Mucosa of rectum (tissue), 2 donors: ENCODE results near the gene DRD1.
"Not testable (repeated sequence)": the region's sequence is repeated elsewhere in the genome, so short reads cannot be mapped to it uniquely, and the experiment has no call there.

Experiments
- H3K27ac ChIP-seq, 2 donors: one replicate each; pipeline ENCODE4 v1.7.0; 2013; ENCODE audit warnings: inconsistent platforms in 2 of 2, low read depth in 2 of 2, low read length in 2 of 2
- H3K27me3 ChIP-seq, 2 donors: one replicate each; pipeline ENCODE4 v1.7.0; 2013; ENCODE audit warnings: low read length in 2 of 2; ENCODE audit not compliant: control insufficient read depth in 2 of 2, insufficient read depth in 2 of 2
- H3K36me3 ChIP-seq, 2 donors: one replicate each; pipeline ENCODE4 v1.7.0; 2013; ENCODE audit warnings: low read length in 2 of 2; ENCODE audit not compliant: control insufficient read depth in 2 of 2, insufficient read depth in 2 of 2
- H3K4me1 ChIP-seq, 2 donors: one replicate each; pipeline ENCODE4 v1.7.0; 2013; ENCODE audit warnings: low read length in 2 of 2, mild to moderate bottlenecking in 1 of 2; ENCODE audit not compliant: control insufficient read depth in 2 of 2, insufficient read depth in 2 of 2
- H3K4me3 ChIP-seq, 2 donors: one replicate each; pipeline ENCODE4 v1.7.0; 2013; ENCODE audit warnings: low read length in 2 of 2
- H3K9ac ChIP-seq, 2 donors: one replicate each; pipeline ENCODE4 v1.7.0; 2013; ENCODE audit warnings: low read length in 2 of 2, low read depth in 1 of 2, mild to moderate bottlenecking in 1 of 2
- H3K9me3 ChIP-seq, 2 donors: one replicate each; pipeline ENCODE4 v1.7.0; 2013; ENCODE audit warnings: low read length in 2 of 2; ENCODE audit not compliant: control insufficient read depth in 2 of 2
- donor health status: healthy.
- donor health status: Normal muscosa, but diverticular disease.

Gene DRD1

DNA sequence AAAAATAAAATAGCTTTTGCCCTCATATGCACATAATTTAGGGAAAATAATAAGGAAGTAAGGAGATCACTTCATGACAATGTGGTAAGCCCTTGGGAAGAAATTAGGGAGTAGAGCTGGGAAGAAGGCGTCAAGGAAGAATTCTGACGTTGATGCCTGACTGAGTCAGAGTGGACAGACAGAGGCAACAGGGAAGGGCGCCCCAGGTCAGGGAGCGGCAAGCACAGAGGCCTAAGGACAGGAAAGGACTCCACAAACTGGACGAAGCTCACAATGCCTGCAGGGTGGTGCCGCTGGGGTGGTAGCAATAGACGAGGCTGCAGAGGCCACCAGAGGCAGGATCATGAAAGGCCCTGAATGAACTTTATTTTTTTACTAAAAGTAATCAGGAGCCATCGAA lies 7.6 kb downstream of the DRD1 start:
- H3K9ac ChIP-seq, result no peak overlapping the region
- H3K36me3 ChIP-seq, result no peaks in the 10 kb centered on the region
- peaks cover 0 to 2% of the 10 kb centered on the region in 2 donors for H3K27me3 ChIP-seq
- H3K27ac ChIP-seq, result no peak overlapping the region
- H3K9me3 ChIP-seq, result no peaks in the 10 kb centered on the region
- H3K4me3 ChIP-seq, result no peak overlapping the region
- H3K4me1 ChIP-seq, result no peaks in the 10 kb centered on the region

DNA sequence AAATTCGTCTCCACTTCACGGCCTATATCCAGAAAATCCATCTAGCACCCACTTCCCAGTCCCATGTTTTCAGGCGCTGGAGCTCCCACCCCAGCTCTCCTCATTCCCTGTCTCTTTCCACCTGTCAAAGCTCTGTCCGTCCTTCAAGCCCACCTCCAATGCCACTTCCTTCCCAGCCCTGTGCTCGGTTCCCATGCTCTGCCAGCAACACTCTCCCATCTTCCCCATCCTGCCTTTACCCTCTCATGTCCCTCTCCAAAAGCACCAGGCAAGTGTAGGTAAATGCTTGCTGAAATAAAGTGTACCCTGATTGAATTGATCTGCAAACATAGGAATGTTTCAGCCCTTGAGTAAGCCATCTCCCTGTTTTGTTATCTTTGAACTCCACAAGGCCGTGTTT lies 9.2 kb downstream of the DRD1 start:
- Histone ChIP-seq H3K27me3 (peaks cover 0 to 2% of the 10 kb centered on the region in 2 donors), H3K9ac (no peak overlapping the region), H3K9me3 (no peaks in the 10 kb centered on the region), H3K27ac (no peak overlapping the region), H3K4me3 (no peak overlapping the region), H3K4me1 (no peaks in the 10 kb centered on the region), H3K36me3 (no peaks in the 10 kb centered on the region)

DNA sequence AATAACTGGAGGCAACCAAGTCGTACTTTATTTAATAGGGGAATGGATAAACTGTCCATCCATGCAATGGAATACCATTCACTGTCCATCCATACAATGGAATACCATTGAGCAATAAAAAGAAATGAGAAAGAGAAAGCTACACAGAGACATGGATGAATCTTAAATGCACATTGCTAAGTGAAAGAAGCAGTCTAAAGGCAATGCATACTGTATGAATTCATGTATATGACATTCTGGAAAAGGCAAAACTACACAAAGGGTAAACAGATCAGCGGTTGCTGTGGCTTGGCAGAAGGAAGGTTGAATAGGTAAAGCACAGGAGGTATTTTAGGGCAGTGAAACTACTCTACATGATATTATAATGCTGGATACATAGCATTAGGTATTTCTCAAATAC lies 16.2 kb downstream of the DRD1 start:
- Histone ChIP-seq H3K4me3 (no peak overlapping the region), H3K4me1 (no peaks in the 10 kb centered on the region), H3K27ac (no peak overlapping the region), H3K27me3 (no peaks in the 10 kb centered on the region), H3K9me3 (no peaks in the 10 kb centered on the region), H3K9ac (no peak overlapping the region), H3K36me3 (no peaks in the 10 kb centered on the region)

DNA sequence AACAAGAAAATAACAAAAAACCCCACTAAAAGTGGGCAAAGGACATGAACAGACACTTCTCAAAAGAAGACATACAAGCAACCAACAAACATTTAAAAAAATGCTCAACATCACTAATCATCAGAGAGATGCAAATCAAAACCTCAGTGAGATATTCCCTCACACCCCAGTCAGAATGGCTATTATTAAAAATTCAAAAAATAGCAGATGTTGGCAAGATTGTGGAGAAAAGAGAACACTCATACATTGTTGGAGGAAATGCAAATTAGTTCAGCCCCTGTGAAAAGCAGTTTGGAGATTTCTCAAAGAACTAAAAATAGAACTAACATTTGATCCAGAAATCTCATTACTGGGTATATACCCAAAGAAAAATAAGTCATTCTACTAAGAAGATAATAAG lies 19.4 kb downstream of the DRD1 start:
- H3K9me3 ChIP-seq, H3K27ac ChIP-seq, H3K36me3 ChIP-seq, H3K4me3 ChIP-seq, H3K9ac ChIP-seq, H3K4me1 ChIP-seq, H3K27me3 ChIP-seq: not testable (repeated sequence)

DNA sequence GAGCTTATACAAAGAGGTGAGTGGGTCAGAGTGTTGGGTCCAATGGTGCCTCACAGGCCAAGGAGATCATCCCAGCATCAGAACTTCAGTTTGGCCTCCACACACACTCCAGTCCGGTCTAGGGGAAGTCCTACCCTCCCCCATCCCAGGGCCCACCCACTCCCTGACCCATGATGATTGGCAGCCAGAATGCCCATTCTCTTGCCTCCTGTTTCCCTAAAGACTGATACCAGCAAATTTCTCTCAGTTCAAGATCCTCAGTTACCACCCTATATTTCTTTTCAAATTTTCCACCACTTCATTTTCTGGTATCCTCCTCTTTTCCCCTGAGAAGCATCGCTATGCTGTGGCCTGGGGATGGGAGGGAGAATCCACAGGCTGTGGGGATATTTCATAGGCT lies 21.9 kb downstream of the DRD1 start:
- no peaks in the 10 kb centered on the region for H3K9me3 ChIP-seq
- H3K27ac ChIP-seq, result no peak overlapping the region
- no peak overlapping the region for H3K9ac ChIP-seq
- no peaks in the 10 kb centered on the region for H3K27me3 ChIP-seq
- H3K36me3 ChIP-seq, result no peaks in the 10 kb centered on the region
- no peak overlapping the region for H3K4me3 ChIP-seq
- H3K4me1 ChIP-seq, result no peaks in the 10 kb centered on the region

- Histone ChIP-seq H3K27ac (no peak overlapping the region), H3K36me3 (no peaks in the 10 kb centered on the region), H3K9ac (no peak overlapping the region), H3K9me3 (no peaks in the 10 kb centered on the region), H3K4me1 (no peaks in the 10 kb centered on the region), H3K4me3 (no peak overlapping the region), H3K27me3 (no peaks in the 10 kb centered on the region)
Measured at GRCh38 chr5:175420383-175420782, 23.6 kb downstream of the DRD1 start.

GRCh38 chr5:175418251-175418650 lies 25.7 kb downstream of the DRD1 start:
- Histone ChIP-seq H3K36me3 (no peaks in the 10 kb centered on the region), H3K9ac (no peak overlapping the region), H3K27me3 (no peaks in the 10 kb centered on the region), H3K4me3 (no peak overlapping the region), H3K4me1 (no peaks in the 10 kb centered on the region), H3K27ac (no peak overlapping the region), H3K9me3 (no peaks in the 10 kb centered on the region)

DNA sequence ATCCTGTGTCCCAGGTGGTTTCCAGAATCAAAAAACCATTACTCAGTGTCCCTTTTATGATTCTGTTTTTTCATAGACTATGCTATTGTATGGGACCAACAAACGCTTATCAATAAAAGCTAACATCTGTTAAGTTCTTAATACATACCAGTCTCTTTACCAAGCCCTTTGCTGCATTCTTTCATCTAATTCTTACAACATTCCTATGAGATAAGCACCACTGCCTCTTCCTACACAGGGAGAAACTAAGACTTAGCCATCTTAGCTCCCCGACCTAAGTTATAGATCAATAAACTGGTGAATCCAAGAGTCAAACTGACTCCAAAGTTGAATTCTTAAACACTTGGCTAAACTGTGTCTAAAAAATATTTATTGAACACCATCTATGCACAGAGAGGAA lies 26.6 kb downstream of the DRD1 start:
- no peak overlapping the region for H3K4me3 ChIP-seq
- H3K9ac ChIP-seq, result no peak overlapping the region
- H3K9me3 ChIP-seq, result no peaks in the 10 kb centered on the region

DNA sequence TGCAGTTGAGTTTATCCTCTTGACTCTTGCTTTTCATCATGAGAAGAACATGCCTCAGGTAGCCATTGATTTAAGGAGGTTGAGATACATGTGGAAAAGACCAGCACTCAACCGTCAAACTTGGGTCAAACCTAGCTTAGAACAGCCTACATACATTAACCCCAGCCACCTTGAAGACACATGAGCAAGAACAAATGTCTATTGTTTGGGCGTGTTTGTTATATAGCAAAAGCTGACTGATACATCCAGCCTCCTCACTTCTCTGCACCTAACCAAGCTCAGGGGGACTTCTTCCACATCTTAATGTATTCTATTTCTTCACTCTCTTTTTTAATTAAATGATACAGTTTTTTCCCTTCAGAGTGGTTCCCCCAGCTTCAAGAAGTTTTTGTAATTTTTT lies 28.7 kb downstream of the DRD1 start:
- no peak overlapping the region for H3K4me3 ChIP-seq
- H3K4me1 ChIP-seq, result no peaks in the 10 kb centered on the region
- H3K9ac ChIP-seq, result no peak overlapping the region
- H3K27me3 ChIP-seq, result no peaks in the 10 kb centered on the region
- H3K9me3 ChIP-seq, result no peaks in the 10 kb centered on the region
- no peak overlapping the region for H3K27ac ChIP-seq
- no peaks in the 10 kb centered on the region for H3K36me3 ChIP-seq

More for the DNA sequence above, 26.6 kb downstream of the DRD1 start:
- Histone ChIP-seq H3K4me1 (no peaks in the 10 kb centered on the region), H3K27ac (no peak overlapping the region), H3K36me3 (no peaks in the 10 kb centered on the region), H3K27me3 (no peaks in the 10 kb centered on the region)

DNA sequence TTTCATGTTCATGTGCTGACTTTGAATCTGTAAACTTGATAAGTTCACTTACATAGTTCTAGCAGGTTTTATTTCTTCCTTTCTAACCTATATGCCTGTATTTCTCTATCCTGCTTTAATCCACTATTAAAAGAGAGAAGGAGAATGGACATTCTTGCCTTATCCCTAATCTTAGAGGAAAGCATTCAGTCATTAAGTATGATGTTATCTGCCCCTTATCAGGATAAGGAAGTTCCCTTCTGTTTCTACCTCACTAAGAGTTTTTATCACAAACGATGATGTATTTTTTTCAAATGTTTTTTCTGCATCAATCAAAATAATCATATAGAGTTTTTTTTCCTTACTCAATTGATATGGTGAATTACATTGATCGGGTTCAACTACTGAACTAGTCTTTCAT lies 33.1 kb downstream of the DRD1 start:
- no peaks in the 10 kb centered on the region for H3K4me1 ChIP-seq
- no peak overlapping the region for H3K4me3 ChIP-seq
- no peak overlapping the region for H3K27ac ChIP-seq
- no peaks in the 10 kb centered on the region for H3K27me3 ChIP-seq
- H3K9ac ChIP-seq, result no peak overlapping the region
- no peaks in the 10 kb centered on the region for H3K36me3 ChIP-seq
- H3K9me3 ChIP-seq, result no peaks in the 10 kb centered on the region

DNA sequence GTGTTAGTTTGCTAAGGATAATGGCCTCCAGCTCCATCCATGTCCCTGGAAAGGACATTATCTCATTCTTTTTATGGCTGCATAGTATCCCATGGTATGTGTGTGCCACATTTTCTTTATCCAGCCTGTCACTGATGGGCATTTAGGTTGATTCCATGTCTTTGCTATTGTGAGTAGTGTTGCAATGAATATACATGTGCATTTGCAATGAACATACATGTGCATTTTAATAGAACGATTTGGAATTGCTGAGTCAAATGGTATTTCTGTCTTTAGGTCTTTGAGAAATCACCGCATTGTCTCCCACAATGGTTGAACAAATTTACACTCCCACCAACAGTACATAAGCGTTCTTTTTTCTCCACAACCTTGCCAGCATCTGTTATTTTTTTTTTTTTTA lies 37.7 kb downstream of the DRD1 start:
- H3K4me1 ChIP-seq, result no peaks in the 10 kb centered on the region
- H3K9ac ChIP-seq, result no peak overlapping the region
- H3K4me3 ChIP-seq, result no peak overlapping the region
- H3K9me3 ChIP-seq, result no peaks in the 10 kb centered on the region
- H3K36me3 ChIP-seq, result no peaks in the 10 kb centered on the region
- no peak overlapping the region for H3K27ac ChIP-seq
- H3K27me3 ChIP-seq, result no peaks in the 10 kb centered on the region
